Regular cardiac myocyte (primary cell): ENCODE results near the gene LRFN3. TPM values are rescaled to one million over a fixed set of nuclear protein-coding genes. Genes with fewer than 3 reads are reported as not detected.

Experiments used
- total RNA-seq: library from RNA; depleted of rRNA; stranded (reverse); fragments of >200 nt; gene quantifications from 2 replicates; pipeline ENCODE4 v1.2.3, GENCODE V29; 2014

LRFN3 gene, protein sequence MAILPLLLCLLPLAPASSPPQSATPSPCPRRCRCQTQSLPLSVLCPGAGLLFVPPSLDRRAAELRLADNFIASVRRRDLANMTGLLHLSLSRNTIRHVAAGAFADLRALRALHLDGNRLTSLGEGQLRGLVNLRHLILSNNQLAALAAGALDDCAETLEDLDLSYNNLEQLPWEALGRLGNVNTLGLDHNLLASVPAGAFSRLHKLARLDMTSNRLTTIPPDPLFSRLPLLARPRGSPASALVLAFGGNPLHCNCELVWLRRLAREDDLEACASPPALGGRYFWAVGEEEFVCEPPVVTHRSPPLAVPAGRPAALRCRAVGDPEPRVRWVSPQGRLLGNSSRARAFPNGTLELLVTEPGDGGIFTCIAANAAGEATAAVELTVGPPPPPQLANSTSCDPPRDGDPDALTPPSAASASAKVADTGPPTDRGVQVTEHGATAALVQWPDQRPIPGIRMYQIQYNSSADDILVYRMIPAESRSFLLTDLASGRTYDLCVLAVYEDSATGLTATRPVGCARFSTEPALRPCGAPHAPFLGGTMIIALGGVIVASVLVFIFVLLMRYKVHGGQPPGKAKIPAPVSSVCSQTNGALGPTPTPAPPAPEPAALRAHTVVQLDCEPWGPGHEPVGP
- 1.2 and 2.3 TPM in 2 replicates for total RNA-seq

DNA sequence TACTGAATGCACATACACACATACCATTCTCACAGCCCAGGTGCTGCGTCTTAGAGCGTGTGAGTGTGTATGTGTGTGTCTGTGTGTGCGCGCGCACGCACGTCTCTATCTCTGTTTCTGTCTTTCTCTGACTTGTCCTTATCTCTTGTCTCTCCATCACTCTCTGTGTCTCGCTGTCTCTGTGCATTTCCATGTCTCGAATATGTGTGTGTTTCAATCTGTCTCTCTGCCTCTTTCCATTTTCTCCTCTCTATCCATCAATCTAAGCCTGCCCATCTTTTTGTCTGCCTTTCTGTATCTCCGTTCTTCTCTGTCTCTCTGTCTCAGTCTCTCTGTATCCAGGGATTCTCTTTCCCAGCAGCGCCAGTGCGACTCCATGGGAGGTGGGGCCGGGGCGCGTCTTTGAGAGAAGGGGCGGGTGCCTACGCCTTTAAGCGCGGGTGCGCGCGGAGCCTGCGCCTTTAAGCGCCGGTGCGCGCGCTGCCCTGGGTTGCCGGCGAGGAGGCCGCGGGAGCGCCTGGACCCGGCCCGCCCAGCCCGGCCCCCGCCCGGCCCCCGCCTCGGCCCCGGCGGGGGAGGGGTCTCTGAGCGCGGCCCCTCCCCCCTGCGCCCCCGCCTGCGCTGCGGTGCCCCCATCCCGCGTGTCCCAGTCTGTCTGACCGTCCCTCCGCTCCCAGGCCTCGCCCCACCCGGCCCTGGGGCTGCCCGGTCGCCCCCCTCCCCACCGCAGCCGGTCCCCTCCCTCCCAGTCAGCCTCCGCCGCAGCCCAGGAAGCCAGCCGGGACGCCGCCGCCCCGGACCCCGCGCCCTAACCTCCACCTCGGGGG lies at the start of gene LRFN3:
Gene LRFN3, plus strand, starts transcription at position 464 of the 827 bp plus-strand sequence. CDS start 3,052 bp downstream, outside the sequence.

DNA sequence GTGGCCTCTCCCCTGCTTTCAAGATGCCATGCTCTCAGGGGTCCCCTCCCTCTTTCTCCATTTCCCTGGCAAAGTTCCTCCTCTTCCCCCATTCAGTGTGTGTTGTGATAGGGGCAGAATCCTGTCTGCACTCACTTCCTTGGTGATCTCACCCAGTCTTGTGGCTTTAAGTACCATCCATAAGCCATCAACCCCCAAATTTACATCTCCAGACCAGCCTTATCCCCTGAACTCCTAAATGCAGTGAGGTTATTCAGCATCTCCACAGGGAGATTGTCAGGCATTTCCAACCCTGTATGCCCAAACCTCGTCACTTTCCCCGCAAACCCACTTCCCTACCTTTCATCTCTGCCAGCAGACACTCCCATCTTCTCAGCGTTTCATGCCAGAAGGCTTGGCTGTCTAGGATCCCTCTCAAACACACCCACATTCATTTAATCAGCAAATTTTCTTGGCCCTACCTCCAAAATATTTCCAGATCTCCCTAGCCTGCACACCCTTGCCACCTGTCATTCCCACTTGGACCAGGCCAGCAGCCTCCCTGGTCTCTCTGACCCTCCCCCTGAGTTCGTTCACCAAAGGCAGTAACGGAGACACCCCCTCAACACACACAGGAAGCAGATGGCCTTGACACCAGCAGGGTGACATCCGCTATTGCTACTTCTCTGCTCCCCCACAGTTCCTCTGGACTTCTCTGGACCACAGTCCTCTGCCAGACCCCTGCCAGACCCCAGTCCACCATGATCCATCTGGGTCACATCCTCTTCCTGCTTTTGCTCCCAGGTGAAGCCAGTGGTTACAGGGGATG lies 34.1 kb upstream of the LRFN3 start, which contains the start of gene HCST:
Gene HCST, plus strand, starts transcription at position 676 of the 808 bp plus-strand sequence. Its CDS starts 65 bp downstream, at position 741.

DNA sequence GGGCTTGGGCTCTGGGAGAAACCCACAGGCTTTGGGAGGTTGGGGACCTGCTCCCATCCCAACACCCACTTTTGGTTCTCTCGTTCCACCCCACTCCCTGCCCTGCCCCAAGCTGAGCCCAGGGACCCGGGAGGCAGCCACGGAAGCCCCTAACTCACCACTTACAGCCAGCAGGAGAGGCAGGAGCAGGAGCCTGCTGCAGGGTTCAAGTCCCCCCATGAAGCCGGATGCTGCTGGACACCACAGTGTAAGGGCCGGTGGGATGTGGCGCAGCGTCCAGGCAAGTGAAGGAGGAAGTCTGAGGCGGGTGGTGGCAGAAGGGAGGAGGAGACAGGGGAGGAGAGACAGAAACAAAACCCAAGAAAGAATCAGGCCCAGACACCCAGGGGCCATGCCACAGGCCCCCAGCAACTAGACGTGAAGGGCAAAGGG lies 28.1 kb upstream of the LRFN3 start, which contains the start of gene TYROBP:
Gene TYROBP, minus strand, starts transcription at position 286 of the 432 bp plus-strand sequence. Its CDS starts 67 bp downstream, at position 219.

Other genes with a start within 250 kb of the LRFN3 start
- gene ZBTB32, start 231.8 kb upstream of the LRFN3 start, total RNA-seq: not detected in 2 replicates
- 2.5 and 3.3 TPM in 2 replicates for gene KMT2B, start 218.4 kb upstream of the LRFN3 start, total RNA-seq
- gene IGFLR1, start 193.9 kb upstream of the LRFN3 start, total RNA-seq: 0.56 and 1.3 TPM in 2 replicates
- 7.3 and 7.9 TPM in 2 replicates for gene U2AF1L4, start 191.0 kb upstream of the LRFN3 start, total RNA-seq
- gene PSENEN, start 190.7 kb upstream of the LRFN3 start, total RNA-seq: 15.1 and 17.5 TPM in 2 replicates
- 10.5 and 11.0 TPM in 2 replicates for gene LIN37, start 187.8 kb upstream of the LRFN3 start, total RNA-seq
- 36.4 and 96.1 TPM in 2 replicates for gene HSPB6, start 179.3 kb upstream of the LRFN3 start, total RNA-seq
- 2.8 and 4.0 TPM in 2 replicates for gene PROSER3, start 178.2 kb upstream of the LRFN3 start, total RNA-seq
- 1.7 and 2.9 TPM in 2 replicates for gene ARHGAP33, start 160.8 kb upstream of the LRFN3 start, total RNA-seq
- not detected in 2 replicates for gene PRODH2, start 123.5 kb upstream of the LRFN3 start, total RNA-seq
- gene NPHS1, start 83.9 kb upstream of the LRFN3 start, total RNA-seq: not detected in 2 replicates
- gene KIRREL2, start 79.5 kb upstream of the LRFN3 start, total RNA-seq: 0.28 TPM in 1 of 2 replicates, not detected in the other
- 12.7 and 14.8 TPM in 2 replicates for gene APLP1, start 67.8 kb upstream of the LRFN3 start, total RNA-seq
- 2.0 and 2.5 TPM in 2 replicates for gene NFKBID, start 35.8 kb upstream of the LRFN3 start, total RNA-seq
- gene HCST, start 33.8 kb upstream of the LRFN3 start, total RNA-seq: 0.38 and 0.56 TPM in 2 replicates
- gene TYROBP, start 28.1 kb upstream of the LRFN3 start, total RNA-seq: not detected in 2 replicates
- 12.1 and 12.5 TPM in 2 replicates for gene SDHAF1, start 58.8 kb downstream of the LRFN3 start, total RNA-seq
- gene SYNE4, start 72.4 kb downstream of the LRFN3 start, total RNA-seq: 0.19 and 0.28 TPM in 2 replicates
- 18.3 and 20.5 TPM in 2 replicates for gene ALKBH6, start 77.8 kb downstream of the LRFN3 start, total RNA-seq
- gene CLIP3, start 96.5 kb downstream of the LRFN3 start, total RNA-seq: 2.5 and 5.4 TPM in 2 replicates
- gene THAP8, start 117.9 kb downstream of the LRFN3 start, total RNA-seq: 3.3 and 4.5 TPM in 2 replicates
- 0.85 and 8.4 TPM in 2 replicates for gene WDR62, start 118.5 kb downstream of the LRFN3 start, total RNA-seq
- not detected in 2 replicates for gene OVOL3, start 174.8 kb downstream of the LRFN3 start, total RNA-seq
- gene POLR2I, start 178.5 kb downstream of the LRFN3 start, total RNA-seq: 41.7 and 65.2 TPM in 2 replicates
- 179 and 333 TPM in 2 replicates for gene TBCB, start 179.1 kb downstream of the LRFN3 start, total RNA-seq
- 198 and 306 TPM in 2 replicates for gene CAPNS1, start 203.7 kb downstream of the LRFN3 start, total RNA-seq
- 25.4 and 70.5 TPM in 2 replicates for gene COX7A1, start 216.1 kb downstream of the LRFN3 start, total RNA-seq